OCI-LY1 (cell line): ENCODE results near the gene MAN1C1.

Source experiments
- EZH2 ChIP-seq: fragments of 200-600 bp; sonication (generic), shearing (Covaris generic); IDR thresholded peaks from 2 replicates; pipeline ENCODE4 v1.8.0; 2017; ENCODE audit warnings: borderline replicate concordance, mixed run types, mild to moderate bottlenecking, antibody characterized with exemption, low read length, moderate library complexity, mixed read lengths
- TF ChIP-seq, protein P1 (sequence below): fragments of 200-600 bp; sonication (generic), shearing (Covaris generic); IDR thresholded peaks from 2 replicates; pipeline ENCODE4 v1.5.1; 2017; ENCODE audit warnings: mild to moderate bottlenecking, antibody characterized with exemption, low read length, moderate library complexity, mixed read lengths

DNA sequence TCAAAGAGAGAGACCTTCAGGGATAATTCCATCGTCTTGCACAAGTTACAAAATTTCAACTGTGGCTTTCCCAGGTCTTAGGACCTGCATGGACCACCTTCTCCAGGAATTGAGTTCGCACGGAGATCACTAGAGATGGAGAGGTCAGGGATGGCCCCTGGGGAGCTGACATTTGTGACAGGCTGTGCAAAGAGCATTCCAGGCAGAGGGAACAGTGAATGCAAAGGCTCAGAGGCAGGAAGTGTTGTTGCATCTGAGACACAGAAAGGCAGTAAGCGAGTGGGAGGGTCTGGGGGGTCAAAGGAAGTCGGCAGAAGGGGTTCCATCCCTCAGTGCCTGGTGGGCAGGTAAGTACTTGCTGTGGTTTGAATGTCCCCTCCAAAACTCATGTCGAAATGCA lies 173.9 kb downstream of the MAN1C1 start:
- TF ChIP-seq, protein P1, sequence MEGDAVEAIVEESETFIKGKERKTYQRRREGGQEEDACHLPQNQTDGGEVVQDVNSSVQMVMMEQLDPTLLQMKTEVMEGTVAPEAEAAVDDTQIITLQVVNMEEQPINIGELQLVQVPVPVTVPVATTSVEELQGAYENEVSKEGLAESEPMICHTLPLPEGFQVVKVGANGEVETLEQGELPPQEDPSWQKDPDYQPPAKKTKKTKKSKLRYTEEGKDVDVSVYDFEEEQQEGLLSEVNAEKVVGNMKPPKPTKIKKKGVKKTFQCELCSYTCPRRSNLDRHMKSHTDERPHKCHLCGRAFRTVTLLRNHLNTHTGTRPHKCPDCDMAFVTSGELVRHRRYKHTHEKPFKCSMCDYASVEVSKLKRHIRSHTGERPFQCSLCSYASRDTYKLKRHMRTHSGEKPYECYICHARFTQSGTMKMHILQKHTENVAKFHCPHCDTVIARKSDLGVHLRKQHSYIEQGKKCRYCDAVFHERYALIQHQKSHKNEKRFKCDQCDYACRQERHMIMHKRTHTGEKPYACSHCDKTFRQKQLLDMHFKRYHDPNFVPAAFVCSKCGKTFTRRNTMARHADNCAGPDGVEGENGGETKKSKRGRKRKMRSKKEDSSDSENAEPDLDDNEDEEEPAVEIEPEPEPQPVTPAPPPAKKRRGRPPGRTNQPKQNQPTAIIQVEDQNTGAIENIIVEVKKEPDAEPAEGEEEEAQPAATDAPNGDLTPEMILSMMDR: no peak
- TF ChIP-seq EZH2: no peak
